Activated T-helper 1 cell treated with anti-CD3 and anti-CD28 coated beads, Interleukin-2, amount 50 U/mL, for 16 hours (primary cell): Measurements from ENCODE around the gene ABHD3.
A peak's percentile ranks its signal among the peaks of the same experiment; 100 is the strongest.
"Not testable (repeated sequence)": the region's sequence is repeated elsewhere in the genome, so short reads cannot be mapped to it uniquely, and the experiment has no call there.

ENCODE experiments used
- DNase-seq, 2 donors: peaks; one replicate each; pipeline ENCODE4 v3.0.0-alpha.2; 2020; ENCODE audit warnings: low read depth in 1 of 2, low spot score in 1 of 2

The ABHD3 gene

DNA sequence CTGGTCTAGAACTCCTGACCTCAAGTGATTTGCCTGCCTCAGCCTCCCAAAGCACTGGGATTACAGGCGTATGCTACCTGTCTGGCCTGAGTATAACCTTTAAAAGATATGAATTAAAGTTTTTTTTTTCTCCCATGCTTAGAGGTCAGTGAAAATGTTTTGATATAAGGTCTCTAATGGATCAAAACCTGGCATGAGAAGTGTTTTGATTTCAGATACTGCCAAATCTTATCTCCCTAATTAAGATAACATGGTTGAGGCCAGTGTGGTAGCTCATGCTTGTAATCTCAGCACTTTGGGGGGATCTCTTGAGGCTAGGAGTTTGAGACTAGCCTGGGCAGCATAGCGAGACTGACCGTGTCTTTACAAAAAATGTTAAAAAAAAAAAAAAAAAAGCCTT is 51.2 kb downstream of the ABHD3 start:
- DNase-seq: no peak

DNA sequence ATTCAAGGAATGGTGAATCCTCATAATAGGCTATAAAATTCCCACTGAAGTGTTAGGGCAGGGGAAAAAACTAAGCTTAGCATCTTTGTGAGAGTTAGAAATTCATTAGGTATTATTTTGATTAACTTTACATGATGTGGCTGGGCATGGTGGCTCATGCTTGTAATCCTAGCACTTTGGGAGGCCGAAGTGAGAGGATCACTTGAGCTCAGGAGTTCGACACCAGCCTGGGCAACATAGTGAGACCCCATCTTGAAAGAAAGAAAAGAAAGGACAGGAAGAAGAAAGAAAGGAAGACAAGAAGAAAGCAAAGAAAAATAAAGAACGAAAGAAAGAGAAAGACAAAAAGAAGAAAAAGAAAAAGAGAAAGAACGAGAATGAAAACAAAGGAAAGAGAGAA is 52.5 kb downstream of the ABHD3 start:
- DNase-seq: no peak

DNA sequence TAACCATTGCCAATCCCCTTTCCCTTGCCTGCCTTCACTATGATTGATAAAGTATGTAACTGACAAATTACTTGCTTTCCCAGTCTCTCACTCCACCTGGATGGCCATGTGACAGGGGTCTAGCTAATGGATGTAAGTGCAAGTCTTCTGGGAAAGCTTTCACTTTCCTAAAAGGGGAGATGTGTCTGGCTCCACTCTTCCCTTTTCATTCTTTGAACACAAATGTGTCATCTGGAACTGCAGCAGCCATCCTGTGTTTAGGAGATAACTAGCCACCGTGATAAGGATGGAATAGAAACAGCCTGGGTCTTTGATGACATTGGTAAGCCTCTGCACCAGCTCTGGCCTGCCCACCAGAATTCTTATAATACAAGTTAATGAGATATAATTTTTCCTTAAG is 54.3 kb downstream of the ABHD3 start:
- no peak for DNase-seq

DNA sequence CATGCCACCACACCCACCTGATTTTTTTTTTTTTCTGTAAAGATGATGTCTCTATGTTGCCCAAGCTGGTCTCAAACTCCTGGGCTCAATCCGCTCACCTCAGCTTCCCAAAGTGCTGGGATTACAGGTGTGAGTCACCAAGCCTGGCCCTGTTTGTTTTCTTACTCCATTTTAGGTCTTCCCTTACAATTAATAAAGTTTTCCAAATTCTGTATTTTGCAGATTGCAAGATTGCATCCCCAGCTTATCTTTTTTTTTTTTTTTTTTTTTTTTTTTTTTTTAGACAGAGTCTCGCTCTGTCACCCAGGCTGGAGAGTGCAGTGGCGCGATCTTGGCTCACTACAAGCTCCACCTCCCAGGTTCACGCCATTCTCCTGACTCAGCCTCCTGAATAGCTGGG is 64.2 kb downstream of the ABHD3 start:
- not testable (repeated sequence) for DNase-seq

GRCh38 chr18:21638822-21639221 is 65.8 kb downstream of the ABHD3 start:
- DNase-seq: no peak

DNA sequence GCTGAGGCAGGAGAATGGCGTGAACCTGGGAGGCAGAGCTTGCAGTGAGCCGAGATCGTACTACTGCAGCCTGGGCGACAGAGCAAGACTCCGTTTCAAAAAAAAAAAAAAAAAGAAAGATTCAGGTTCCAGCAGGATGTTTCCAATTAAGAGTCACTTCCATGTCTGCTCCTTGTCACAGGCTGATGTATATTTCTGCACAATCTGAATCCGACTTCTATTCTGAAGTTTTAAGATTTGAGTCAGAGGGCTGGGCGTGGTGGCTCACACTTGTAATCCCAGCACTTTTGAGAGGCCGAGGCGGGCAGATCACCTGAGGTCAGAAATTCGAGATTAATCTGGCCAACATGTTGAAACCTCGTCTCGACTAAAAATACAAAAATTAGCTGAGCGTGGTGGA is 67.8 kb downstream of the ABHD3 start:
- no peak for DNase-seq

DNA sequence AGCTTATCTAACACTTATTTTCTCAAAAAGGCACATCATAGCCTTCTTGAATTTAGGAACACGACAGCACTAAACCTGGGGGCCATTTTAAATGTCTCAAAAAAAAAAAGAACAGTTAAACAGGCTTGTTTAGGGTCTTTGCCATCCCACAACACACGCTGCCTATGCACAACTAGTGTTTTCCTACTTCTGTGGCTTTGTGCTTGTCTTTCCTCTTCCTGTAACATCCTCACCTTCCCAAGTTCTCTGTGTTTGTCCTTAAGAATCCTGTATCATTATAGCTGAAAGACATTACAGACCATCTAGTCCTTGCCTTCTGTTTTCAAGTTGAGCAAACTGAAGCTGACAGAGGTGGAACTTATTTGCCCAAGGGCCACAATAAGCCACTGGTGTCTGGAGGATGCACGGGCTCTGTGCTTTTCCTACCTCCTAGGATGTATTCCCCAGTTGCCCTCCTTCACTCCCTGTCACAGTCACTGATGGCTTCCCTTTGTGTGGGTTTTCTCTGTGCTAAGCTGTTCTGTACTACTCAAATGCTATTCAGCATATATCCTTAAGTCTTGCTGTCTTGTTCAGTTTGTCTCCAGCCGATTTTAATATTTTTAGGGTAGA is 69.9 kb downstream of the ABHD3 start:
- DNase-seq: no peak

- DNase-seq: no peak
Measured at GRCh38 chr18:21632393-21632792, 72.2 kb downstream of the ABHD3 start.

DNA sequence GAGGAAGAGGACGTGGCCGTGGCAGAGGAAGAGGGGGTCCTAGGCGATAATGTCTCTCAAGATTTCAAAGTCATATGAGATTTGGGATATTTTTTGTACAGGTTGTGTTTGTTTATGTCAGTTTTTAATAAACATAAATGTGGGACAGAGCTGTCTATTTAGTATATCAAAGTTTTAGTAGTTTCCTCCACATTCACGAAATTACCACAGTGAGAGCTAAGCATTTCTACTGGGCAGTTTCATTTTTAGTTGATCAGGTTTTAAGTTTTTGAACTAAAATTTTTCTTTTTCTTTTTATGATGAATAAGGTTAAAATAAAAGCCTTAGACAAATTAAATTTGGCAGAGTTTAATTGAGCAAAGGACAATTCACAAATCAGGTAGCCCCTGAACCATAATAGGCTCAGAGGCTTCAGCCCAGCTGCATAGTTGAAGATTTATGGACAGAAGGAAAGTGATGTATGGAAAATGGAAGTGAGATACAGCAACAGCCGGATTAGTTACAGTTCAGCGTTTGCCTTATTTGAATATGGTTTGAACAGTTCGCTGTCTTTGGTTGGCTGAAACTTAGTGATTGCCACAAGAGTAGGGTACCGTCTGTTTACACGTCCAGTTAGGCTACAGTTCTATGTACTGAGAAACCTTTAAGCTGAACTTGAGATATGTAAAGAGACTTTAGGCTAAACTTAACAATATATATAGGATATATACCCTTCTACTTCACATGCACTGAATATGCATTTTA is 75.3 kb downstream of the ABHD3 start:
- no peak for DNase-seq

DNA sequence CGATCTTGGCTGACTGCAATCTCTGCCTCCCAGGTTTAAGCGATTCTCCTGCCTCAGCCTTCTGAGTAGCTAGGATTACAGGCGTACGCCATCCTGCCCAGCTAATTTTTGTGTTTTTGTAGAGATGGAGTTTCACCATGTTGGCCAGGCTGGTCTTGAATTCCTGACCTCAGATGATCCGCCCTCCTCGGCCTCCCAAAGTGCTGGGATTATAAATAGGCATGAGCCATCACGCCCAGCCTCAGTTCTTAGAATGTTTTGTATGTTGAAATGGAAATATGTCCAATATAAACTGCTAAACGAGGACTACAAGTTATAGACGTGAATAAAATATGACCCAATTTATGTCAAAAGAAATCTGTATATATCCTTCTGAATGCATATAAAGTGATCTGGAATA is 82.9 kb downstream of the ABHD3 start:
- DNase-seq: not testable (repeated sequence)

GRCh38 chr18:21612125-21613039 is 92.2 kb downstream of the ABHD3 start, which contains the start of gene SNRPD1:
Gene SNRPD1, plus strand, starts transcription at chr18:21612314. Its CDS starts 116 bp downstream, at chr18:21612430.
- DNase-seq: peak; percentile 74 to 83

DNA sequence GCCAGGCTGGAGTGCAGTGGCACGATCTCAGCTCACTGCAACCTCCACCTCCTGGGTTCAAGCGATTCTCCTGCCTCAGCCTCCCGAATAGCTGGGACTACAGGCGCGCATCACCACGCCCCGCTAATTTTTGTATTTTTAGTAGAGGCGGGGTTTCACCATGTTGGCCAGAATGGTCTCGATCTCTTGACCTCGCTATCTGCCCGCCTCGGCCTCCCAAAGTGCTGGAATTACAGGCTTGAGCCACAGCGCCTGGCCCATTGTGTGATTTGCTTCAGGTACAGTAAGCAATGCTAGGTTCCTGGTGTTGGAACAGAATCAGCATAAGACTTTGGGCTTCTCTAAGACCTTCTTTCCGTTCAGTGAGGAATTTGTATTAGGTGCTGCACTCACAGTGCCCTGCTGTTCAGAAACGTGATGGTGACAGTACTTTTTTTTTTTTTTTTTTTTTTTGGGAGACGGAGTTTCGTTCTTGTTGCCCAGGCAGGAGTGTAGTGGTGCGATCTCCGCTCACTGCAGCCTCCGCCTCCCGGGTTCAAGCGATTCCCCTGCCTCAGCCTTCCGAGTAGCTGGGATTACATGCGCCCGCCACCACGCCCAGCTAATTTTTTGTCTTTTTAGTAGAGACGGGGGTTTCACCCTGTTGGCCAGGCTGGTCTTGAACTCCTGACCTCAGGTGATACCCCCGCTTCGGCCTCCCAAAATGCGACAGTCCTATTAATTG is 93.0 kb downstream of the ABHD3 start:
- DNase-seq: not testable (repeated sequence)

- DNase-seq: no peak
Measured at GRCh38 chr18:21605213-21605612, 99.4 kb downstream of the ABHD3 start.

DNA sequence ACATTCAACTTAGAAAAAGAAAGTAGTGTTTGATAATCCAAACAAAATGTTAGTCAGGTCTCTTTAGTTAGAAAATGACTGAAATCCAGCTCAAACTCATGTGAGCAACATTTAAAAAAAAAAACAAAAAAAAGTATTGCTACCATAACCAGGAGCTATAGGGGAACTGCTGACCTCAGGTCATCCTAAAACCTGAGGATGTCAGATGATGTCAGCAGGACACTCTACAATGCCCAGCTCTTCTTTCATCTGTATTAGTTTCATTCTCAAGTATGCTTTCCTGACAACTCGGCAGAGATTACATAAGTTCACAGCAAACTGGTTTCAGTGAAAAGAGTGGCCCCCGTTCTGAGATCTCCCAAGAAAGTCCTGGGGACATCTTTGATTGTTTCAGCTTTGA is 99.9 kb downstream of the ABHD3 start:
- no peak for DNase-seq

GRCh38 chr18:21602299-21602587 is 102.3 kb downstream of the ABHD3 start:
- DNase-seq: no peak
